NCI-H2196 (cell line): ENCODE results near the gene FADS3.

Source experiments
- DNase-seq: peaks from one replicate; lab custom pipeline; 2025; ENCODE audit not compliant: unreplicated experiment; lab: John Stamatoyannopoulos, UW

The FADS3 gene

DNA sequence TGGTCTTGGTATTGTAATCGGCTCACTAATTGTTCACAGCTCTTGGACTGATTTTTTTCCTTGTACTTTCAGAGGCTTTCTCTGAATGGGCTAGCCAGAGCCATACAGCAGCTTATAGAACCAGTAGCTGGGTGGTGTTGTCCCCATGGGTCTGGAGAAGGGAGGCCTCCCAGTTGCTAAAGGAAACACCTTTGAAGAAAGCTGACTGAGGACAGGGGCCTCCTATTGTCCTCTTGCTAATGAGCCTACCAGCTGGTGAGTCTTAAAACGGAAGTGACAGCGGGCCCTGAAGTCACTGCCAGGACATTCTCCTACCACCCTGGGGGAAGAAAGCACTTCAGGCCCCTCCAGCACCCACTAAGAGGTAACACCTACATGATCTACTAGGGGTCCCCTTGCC lies 9.9 kb downstream of the FADS3 start:
- DNase-seq: no peak

GRCh38 chr11:61880454-61880853 lies 10.9 kb downstream of the FADS3 start:
- DNase-seq: no peak

GRCh38 chr11:61880031-61880430 lies 11.3 kb downstream of the FADS3 start:
- no peak for DNase-seq

DNA sequence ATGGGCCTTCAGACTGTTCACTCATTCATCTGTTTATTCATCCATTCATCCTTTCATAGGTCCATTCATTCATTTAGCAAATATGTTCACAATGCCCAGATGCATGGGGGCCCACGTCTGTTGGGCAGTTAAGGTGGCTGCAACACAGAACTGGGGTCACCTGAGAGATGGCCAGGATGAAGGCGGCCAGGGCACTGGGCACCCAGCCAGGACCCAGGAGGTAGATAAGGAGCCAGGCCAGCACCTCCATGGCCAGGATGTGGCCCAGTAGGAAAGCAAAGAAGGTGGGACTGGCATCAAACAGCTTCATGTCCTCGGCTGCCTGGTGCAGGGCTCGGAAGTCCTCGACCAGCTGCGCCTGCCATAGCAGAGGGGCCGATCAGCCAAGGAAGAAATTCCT lies 12.2 kb downstream of the FADS3 start:
- DNase-seq: no peak

- no peak for DNase-seq
Measured at GRCh38 chr11:61875698-61876097, 15.6 kb downstream of the FADS3 start.

GRCh38 chr11:61874853-61875252 lies 16.5 kb downstream of the FADS3 start:
- DNase-seq: no peak

- no peak for DNase-seq
Measured at GRCh38 chr11:61874377-61874809, 17.0 kb downstream of the FADS3 start.

DNA sequence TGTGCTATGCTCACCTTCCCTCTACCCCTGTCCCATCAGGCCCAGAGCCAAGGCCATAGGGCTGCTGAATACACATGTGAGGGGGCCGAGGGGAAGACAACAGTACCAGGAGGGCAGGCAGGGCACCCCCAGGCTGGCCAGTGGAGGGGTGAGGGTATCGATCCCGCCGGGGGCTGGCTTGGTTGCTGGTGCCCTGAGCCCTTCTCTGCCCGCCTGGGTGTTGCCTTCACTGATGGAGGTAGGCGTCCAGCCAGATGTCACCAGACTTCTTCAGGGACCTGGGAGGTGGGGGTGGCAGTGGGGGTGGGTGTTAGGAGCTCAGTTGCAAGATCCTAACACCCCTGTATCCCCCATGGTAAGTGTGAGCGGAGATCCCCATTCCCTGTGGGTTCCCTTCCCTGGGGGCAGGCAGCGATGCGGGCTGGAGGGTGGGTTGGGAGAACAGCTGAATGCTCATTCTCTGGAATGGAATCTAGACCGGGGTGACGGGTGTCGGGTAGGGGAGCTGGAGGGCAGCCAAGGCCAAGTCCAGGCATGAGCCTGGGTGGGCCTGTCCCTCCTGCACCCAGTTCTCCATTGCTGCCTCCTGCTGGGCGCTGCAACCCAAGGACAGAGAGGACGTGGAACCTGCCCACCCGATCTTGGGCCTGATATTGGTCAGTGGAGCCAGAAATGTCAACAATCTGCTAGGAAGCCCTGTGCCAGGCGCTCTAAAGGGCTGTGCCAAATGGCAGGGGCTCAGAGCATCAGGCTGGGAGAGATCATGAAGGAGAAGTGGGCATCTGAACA lies 17.6 kb downstream of the FADS3 start:
- DNase-seq: no peak

- no peak for DNase-seq
Measured at GRCh38 chr11:61872935-61873565, 18.3 kb downstream of the FADS3 start.

DNA sequence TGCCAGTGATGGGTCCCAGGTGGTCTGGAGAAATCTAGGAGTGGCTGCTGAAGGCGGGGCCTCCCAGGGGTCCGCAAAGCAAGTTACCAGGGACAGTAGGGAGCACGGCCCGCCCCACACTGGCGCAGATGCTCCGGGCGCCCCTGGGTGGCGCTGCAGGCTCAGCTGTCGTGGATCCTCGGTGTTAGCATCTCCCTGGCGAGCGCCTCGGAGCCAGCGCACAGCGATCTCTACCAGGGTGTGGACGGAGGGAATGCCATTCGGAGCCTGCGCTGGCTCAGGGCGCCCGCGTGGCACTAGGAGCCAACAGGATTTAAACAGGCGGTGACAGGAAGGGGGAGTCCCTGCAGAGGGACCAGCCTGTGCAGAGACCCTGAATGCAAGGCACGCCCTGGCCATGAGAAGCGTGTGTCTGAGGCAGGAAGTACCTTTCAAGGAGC lies 20.2 kb downstream of the FADS3 start:
- DNase-seq: peak; percentile 52

DNA sequence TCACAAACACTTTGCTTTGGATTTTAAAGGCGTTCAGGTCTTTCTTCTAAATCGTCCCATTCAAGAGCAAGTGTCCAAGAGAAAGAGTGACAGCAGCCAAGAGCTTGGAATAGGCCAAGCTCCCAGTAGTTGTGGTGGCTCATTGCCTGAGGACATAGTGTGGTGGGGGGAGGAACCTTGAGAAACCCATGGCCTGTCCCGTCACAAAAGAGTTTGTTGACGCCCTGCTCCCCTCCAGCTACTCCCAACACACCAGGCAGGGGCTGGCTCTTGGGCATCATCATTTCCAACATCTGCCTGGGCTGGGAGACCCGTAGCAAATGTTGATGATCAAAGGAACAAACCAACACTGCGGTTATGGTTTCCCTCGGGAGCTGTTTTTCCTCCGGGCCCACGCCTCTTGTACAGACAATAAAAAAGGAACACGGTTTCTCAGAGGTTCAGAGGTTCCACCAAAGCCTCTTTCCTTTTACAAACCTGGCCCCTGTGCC lies 20.8 kb downstream of the FADS3 start:
- no peak for DNase-seq

GRCh38 chr11:61869708-61870451 lies 21.5 kb downstream of the FADS3 start:
- no peak for DNase-seq

GRCh38 chr11:61869429-61869707 lies 22.0 kb downstream of the FADS3 start:
- DNase-seq: no peak

DNA sequence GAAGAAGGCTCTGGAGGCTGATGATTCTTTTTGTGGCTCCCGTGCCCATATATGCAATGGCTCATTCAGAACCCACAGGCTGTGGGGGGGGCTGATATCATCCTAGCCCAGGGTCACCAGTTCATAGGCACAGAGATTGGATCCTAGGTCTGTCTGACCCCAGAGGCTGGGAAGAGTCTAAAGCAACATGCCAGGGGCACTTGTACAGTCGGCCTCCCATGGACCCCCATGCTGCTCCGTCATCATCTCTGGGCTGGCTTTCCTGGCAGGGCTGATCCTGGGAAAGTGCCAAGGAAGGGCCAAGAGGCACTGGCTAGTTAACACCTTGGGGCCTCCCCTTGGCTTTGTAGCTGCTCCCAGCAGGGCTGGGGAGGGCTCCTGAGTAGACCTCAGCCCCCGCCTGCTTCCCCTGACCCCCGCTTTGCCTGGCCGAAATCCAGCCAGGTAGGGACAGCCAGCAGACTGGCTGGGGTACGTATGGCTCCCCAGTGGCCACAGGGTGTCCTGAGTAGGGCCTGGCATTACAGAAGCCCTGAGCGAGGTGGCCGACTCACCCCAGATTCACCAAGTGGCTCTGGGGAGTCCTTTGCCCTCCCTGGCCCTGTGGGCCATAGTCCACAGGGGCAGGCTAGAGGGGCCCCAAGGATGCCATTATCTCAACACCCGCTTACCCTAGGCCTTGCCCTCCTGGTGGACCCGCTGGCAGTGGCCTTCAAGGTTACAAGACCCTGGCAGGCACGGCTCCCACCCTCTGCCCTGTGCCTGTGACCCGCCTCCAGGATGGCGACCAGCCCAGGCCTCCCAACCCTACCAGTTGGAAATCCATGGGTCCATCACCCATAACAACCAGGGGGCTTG lies 22.5 kb downstream of the FADS3 start:
- DNase-seq: no peak

DNA sequence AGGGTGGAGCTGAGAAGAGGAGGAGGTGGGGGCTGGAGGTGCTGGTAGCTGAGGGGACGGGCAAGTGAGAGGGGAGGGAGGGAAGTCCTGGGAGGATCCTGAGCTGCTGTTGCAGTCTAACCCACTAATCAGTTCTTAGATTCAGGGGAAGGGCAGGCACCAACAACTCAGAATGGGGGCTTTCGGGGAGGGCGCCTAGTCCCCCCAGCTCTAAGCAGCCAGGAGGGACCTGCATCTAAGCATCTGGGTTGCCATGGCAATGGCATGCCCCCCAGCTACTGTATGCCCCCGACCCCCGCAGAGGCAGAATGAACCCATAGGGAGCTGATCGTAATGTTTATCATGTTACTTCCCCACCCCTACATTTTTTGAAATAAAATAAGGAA lies 24.4 kb downstream of the FADS3 start:
- no peak for DNase-seq

DNA sequence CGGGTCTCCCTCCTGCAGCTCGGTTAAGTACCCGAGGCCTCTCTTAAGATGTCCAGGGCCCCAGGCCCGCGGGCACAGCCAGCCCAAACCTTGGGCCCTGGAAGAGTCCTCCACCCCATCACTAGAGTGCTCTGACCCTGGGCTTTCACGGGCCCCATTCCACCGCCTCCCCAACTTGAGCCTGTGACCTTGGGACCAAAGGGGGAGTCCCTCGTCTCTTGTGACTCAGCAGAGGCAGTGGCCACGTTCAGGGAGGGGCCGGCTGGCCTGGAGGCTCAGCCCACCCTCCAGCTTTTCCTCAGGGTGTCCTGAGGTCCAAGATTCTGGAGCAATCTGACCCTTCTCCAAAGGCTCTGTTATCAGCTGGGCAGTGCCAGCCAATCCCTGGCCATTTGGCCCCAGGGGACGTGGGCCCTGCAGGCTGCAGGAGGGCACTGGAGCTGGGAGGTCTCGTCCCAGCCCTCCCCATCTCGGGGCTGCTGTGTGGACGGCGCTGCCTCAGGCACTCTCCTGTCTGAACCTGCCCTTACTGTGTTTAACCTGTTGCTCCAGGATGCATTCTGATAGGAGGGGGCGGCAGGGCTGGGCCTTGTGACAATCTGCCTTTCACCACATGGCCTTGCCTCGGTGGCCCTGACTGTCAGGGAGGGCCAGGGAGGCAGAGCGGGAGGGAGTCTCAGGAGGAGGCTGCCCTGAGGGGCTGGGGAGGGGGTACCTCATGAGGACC lies 25.0 kb downstream of the FADS3 start:
- DNase-seq: no peak

DNA sequence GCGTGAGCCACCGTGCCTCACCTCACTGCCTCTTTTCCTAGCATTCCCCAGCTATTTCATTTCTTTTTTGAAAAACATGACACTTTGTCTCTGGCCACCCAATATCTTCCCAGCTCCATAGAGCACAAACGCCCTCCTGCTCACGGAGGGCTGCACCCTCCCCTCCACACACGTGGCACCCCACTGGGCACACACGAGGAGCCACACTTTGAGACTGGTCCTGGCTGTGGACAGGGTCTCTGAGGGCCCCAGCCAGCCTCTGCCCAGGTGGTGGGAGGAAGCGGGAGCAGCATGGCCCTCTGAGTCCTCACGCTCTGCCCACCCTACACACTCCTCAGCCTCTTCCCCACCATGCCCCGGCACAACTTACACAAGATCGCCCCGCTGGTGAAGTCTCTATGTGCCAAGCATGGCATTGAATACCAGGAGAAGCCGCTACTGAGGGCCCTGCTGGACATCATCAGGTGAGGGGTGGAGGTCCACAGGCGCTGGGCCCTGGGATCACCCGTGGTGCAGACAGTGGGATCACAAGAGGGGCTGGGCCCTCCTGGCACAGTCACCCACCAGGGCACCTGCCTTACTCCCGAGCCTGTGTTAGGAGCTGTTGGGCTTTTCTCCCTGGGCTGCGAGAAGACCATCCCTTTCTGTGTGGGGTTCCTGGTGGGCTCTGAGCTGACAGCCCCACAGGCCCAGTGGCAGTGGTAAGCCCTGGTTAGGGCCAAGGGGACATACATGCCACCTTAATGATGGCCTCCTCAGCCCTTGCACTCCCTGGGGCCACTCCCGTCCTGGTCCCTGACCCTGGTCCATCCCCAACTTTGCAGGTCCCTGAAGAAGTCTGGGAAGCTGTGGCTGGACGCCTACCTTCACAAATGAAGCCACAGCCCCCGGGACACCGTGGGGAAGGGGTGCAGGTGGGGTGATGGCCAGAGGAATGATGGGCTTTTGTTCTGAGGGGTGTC lies 26.2 kb downstream of the FADS3 start:
- DNase-seq: no peak

- DNase-seq: no peak
Measured at GRCh38 chr11:61863548-61864081, 27.7 kb downstream of the FADS3 start.
